HG03066 (cell line): ENCODE measurements around the gene NHSL1.

Experiments used
- ATAC-seq: cut with Tn5 transposase; IDR thresholded peaks from one replicate; pipeline ENCODE4 v1.9.1; 2021; ENCODE audit warnings: low read depth; ENCODE audit not compliant: unreplicated experiment

NHSL1 gene

DNA sequence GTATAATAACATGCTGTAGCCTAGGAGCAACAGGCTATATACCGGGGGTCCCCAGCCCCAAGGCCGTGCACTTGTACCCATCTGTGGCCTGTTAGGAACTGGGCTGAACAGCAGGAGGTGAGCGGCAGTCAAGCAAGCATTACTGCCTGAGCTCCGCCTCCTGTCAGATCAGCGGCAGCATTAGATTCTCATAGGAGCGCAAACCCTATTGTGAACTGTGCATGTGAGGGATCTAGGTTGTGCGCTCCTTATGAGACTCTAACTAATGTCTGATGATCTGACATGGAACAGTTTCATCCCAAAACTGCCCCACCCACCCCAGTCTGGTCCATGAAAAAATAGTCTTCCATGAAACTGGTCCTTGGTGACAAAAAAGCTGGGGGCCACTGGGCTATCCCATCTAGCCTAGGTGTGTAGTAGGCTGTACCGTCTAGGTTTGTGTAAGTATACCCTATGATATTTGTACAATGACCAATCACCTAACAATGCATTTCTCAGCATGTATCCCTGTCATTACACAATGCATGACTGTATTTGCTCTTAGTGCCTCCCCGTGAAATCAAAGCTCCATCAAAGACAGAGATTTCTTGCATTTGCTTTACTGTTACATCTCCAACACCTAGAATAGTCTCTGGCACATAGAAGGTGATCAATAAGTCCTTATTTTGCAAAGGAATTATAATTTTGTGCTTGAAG, 30.8 kb downstream of the NHSL1 start:
- no peak for ATAC-seq

DNA sequence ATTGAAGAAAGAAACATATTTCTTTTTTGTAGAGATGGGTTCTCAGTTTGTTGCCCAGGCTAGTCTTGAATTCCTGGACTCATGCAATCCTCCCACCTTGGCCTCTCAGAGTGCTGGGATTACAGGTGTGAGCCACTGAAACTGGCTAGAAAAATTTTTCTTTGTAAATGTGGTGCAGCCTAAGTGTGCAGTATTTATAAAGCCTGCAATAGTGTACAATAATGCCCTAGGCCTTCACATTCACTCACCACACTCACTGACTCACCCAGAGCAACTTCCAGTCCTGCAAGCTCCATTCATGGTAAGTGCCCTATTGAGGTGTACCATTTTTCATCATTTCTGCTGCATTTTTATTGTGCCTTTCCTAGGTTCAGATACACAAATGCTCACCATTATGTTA, 31.4 kb downstream of the NHSL1 start:
- ATAC-seq = no peak

GRCh38 chr6:138465007-138465645, 34.2 kb downstream of the NHSL1 start:
- ATAC-seq = no peak

GRCh38 chr6:138464085-138464484, 35.2 kb downstream of the NHSL1 start:
- no peak for ATAC-seq

DNA sequence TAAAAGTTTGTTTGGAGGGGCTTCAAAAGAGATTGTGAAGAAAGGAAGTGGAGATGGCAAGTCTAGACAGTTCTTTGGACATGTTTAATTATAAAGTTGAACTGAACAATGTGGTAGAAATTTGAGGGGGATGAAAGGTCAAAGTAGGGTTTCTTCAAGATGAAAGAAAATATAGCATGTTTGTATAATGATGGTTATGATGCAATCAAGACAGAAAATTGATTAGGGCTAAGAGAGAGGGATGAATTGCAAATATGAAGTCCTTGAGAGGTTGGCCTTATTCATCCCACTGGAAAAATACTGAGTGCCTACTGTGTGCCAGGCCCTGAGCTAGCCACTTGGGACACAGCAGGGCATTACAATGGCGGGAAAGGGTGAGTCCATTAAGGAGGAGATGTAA, 37.6 kb downstream of the NHSL1 start:
- no peak for ATAC-seq

- no peak for ATAC-seq
Measured at GRCh38 chr6:138456401-138456790, 42.9 kb downstream of the NHSL1 start.

DNA sequence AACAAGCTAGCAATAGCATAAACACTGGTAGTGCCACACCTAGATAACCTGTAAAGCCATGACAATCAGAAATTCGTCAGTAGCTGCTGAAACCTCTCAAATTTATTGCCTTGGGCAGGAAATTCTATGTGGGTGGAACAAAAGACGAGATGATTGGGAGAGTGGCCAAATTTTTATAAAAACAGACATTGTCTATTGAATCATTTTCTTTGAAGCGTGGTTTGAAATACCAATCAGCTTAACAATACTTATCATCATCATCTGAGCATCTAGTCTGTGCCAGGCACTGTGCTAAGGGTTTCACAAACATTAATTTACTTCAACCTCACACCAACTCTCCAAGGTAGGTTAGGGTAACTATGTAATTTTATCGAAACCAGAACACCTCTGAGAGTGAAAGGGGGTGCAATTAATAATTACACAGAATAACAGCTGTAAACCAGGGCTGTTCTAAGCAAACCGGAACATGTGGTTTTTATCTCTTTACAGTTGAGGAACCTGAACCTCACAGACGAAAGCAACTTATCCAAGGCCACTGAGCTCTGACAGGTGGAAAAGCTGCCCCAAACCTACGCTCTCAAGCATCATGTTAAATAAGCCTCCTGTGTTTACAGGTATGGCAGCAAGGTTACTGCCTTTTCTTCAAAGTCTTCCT, 43.4 kb downstream of the NHSL1 start:
- ATAC-seq = peak; percentile 97

GRCh38 chr6:138454981-138455706, 44.1 kb downstream of the NHSL1 start:
- ATAC-seq = peak; percentile 42

DNA sequence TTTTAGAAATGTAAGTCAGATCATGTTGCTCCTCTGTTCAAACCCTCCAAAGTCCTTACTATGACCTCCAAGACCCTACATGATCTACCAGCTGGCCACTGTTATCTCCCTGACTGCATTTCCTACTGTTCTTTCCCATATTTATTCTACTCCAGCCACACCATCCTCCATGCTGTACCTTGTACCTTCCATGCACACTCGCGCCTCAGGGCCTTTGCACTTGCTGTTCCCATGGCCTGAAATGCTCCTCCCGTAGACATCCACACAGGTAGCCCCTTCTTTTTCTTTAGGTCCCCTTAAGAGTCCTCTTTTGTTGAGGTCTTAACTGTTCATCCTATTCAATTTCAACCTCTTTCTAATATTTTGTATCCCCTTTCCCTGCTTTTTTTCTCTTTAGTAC, 48.3 kb downstream of the NHSL1 start:
- ATAC-seq = no peak

DNA sequence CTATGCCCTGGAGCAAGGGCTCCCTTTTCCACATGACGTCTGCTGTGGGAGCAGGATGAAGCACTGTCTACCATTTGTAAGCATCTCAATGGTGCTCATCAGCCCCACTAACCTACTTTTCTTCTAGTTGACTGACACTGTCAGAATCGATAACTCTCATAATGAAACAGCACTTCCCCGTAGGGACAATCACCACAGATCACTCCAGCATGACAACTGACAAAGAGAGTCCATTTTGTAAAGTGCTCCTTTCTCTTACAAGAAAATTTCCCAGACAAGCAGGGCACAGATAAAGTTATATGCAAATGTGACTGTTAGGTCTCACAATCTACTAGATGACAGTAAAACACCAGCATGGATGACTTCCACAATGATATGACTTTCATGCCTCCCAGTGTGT, 48.8 kb downstream of the NHSL1 start:
- ATAC-seq = no peak

DNA sequence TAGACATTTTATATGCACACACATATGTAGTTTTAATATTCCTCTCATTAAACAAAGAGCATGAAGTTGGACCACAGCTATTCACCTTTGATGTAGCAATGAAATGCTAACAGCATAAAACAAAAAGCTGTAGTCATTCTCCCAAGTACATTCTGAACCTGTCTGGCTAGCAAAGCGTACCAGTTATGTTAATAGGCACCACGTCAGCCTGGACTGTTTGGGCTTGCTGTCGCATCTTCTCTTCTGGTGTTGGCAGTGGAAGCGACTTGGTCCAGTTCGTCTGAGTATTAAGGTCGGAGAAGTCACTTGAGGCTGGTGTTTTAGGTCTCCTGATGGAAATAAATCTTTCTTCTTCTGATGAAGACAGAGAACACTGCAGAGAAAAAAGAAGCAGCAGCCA, 52.5 kb downstream of the NHSL1 start:
- ATAC-seq = no peak

DNA sequence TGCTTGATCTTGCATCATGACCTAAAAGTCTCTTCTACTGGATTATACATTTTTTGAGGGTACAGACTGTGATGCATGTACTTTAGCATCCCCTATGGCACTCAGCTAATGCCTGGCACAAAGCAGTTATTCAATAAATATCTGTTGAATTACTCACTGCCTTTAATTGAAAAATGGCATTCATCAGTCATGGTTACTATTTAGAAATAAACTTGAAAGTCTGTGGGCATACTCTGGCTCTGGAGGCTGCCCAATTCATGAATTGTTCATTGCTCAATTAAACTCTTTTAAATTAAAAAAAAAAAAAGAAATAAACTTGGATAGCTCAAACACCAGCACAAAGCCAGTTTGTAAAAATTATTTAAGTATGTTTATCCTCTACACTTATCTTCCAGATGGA, 55.3 kb downstream of the NHSL1 start:
- ATAC-seq = no peak

GRCh38 chr6:138442663-138443062, 56.6 kb downstream of the NHSL1 start:
- no peak for ATAC-seq

- ATAC-seq = no peak
Measured at GRCh38 chr6:138441965-138442364, 57.3 kb downstream of the NHSL1 start.

DNA sequence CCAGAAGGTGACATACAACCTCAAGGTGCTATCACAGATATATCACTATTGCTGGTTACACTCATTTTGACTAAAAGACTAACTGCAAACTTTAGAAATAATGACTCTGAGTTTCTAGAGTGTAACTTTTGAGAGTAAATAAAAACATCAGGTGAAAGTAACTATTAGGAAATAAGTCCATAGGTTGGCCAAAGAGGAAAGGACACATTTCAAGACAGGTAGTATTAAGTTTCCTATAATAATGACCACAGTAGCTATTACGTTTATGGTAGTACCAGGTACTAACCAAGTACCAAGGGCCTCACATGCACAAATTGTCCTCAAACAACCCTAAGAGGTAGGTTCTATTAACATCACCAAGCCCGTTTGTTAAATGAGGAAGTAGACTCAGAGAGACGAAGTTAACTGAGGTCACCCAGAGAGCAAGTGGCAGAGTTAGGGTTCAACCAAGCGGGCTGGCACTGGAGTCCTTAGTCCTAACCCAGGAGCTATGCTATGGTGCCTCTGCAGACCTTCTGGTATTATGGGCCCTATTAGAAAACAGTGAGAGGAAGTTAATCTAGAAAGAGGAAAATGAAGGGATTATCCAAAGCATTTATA, 58.4 kb downstream of the NHSL1 start:
- ATAC-seq = no peak

DNA sequence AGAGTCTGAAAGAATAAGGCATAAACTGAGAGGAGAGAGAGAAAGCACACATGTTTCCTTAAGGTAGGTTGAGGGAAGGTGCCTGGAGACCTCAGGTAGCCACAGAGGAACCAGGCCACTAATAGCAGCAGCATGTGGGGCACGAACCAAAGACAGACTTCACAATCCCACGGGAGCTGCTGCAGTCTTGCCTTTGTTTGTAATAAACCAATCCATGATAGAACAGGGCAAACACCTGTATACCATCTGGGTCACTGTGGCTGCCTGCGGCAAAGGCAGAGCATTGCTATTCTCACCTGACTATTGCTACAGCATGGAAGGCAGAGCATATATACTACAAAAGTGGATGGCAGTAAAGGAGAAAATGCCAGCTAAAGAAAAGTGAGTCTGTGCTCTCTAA, 59.0 kb downstream of the NHSL1 start:
- ATAC-seq = no peak

GRCh38 chr6:138439546-138439945, 59.7 kb downstream of the NHSL1 start:
- no peak for ATAC-seq

GRCh38 chr6:138434925-138435324, 64.4 kb downstream of the NHSL1 start:
- ATAC-seq = no peak

DNA sequence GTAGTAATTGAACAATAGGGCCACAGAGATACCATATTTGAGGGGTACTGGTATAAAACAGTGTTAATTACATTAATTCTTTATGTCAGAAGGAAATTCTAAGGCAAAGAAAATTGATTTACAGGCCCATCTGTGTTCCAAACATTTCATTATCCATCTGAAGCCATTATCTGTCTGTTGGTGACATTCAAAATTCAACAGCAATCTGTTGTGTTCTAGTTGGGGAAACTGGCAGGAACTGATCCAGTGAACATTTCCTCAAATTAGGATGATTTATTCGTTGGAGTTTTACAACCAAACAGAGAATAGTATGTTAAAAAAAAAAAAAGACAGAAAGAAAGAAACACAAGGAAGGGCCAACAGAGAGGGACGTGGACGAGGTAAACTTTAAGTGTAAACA, 65.2 kb downstream of the NHSL1 start:
- no peak for ATAC-seq

- ATAC-seq = no peak
Measured at GRCh38 chr6:138432063-138432356, 67.3 kb downstream of the NHSL1 start.
